ENCODE results near the gene WDFY4. TPM values are rescaled to one million over a fixed set of nuclear protein-coding genes. Genes with fewer than 3 reads are reported as not detected.

WDFY4 gene
- total and polyA plus RNA-seq, 9 of the 15 experiments (the other 6 are each of a cell fraction or from before 2014, with no cell fraction given): 0.01 to 0.02 (median 0.01) TPM; not detected in 6

DNA sequence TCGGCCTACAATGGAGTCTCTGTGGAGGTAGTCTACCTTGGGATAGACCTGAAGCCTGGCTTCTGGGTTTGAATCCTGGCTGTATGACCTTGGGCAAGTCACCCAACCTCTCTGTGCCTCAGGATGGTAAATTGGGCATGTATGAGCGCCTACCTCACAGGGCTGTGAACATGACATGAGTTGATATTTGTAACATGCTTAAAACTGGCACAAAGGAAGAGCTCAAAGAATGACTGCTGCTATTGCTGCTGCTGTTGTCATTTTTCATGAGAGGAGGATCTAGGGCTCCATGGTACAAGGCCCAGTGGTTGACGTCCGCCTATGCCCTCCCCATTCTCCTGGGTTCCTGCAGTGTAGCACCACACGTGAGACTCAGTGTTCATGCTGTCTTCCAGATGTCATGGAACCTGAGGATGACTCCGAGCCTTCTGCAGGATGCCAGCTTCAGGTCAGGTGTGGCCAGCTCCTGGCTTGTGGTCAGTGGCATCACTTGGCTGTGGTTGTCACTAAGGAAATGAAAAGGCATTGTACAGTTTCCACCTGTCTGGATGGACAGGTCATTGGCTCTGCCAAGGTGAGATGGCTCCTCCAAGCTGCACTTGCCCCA is 95.0 kb downstream of the WDFY4 start:
- Histone ChIP-seq H3K9me1 (ENCODE audit: control insufficient read depth, insufficient read depth, low read length) (no peaks in the 10 kb centered on the region), H3K79me2 (ENCODE audit: control insufficient read depth, insufficient read depth, low read length) (no peaks in the 10 kb centered on the region), H3K9me3 (replicated peaks; ENCODE audit: control insufficient read depth, insufficient read depth, low read depth, low read length) (no peaks in the 10 kb centered on the region), H2AFZ (ENCODE audit: low read depth, low read length) (no peak overlapping the region), H4K20me1 (replicated peaks; ENCODE audit: control insufficient read depth, insufficient read depth, low read length) (no peaks in the 10 kb centered on the region), H3K27ac (ENCODE audit: extremely low read depth, low read depth, low read length) (no peak overlapping the region), H3K4me2 (ENCODE audit: insufficient read depth, low read length) (no peak overlapping the region), H3K9ac (ENCODE audit: insufficient read depth in 1 of 2, low read depth in 2 of 2, low read length in 2 of 2) (no peak overlapping the region), H3K36me3 (ENCODE audit: control insufficient read depth, insufficient read depth, low read length) (no peaks in the 10 kb centered on the region), H3K4me3 (no peak overlapping the region), H3K27me3 (ENCODE audit: control insufficient read depth in 2 of 2, insufficient read depth in 2 of 2, low read length in 2 of 2) (peaks cover 0 to 21% of the 10 kb centered on the region in 2 experiments; a peak in 3 of 5 replicates), H3K4me1 (replicated peaks in 1 of 2; ENCODE audit: control insufficient read depth in 2 of 2, insufficient read depth in 2 of 2, low read length in 2 of 2) (peaks cover 0 to 8% of the 10 kb centered on the region in 2 experiments; a peak in 3 of 5 replicates)
- no TSS peak for BruUV-seq (replicated peaks)
- TF ChIP-seq EWSR1 (IDR thresholded peaks at IDR 0.05; ENCODE audit: borderline replicate concordance, low read depth, partially characterized antibody): no peak
- TF ChIP-seq TGIF2 (CRISPR knock-in tag; IDR thresholded peaks at IDR 0.05): no peak
- TF ChIP-seq, protein P1, sequence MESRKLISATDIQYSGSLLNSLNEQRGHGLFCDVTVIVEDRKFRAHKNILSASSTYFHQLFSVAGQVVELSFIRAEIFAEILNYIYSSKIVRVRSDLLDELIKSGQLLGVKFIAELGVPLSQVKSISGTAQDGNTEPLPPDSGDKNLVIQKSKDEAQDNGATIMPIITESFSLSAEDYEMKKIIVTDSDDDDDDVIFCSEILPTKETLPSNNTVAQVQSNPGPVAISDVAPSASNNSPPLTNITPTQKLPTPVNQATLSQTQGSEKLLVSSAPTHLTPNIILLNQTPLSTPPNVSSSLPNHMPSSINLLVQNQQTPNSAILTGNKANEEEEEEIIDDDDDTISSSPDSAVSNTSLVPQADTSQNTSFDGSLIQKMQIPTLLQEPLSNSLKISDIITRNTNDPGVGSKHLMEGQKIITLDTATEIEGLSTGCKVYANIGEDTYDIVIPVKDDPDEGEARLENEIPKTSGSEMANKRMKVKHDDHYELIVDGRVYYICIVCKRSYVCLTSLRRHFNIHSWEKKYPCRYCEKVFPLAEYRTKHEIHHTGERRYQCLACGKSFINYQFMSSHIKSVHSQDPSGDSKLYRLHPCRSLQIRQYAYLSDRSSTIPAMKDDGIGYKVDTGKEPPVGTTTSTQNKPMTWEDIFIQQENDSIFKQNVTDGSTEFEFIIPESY (CRISPR knock-in tag; IDR thresholded peaks at IDR 0.05): no peak
- TF ChIP-seq PHTF2 (CRISPR knock-in tag; IDR thresholded peaks at IDR 0.05): no peak
- no peak for TF ChIP-seq CHD2 (IDR thresholded peaks at IDR 0.05; ENCODE audit: low read depth, low read length)
- TF ChIP-seq ZNF212 (CRISPR knock-in tag; IDR thresholded peaks at IDR 0.05): no peak
- TF ChIP-seq, protein P2, sequence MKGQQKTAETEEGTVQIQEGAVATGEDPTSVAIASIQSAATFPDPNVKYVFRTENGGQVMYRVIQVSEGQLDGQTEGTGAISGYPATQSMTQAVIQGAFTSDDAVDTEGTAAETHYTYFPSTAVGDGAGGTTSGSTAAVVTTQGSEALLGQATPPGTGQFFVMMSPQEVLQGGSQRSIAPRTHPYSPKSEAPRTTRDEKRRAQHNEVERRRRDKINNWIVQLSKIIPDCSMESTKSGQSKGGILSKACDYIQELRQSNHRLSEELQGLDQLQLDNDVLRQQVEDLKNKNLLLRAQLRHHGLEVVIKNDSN (CRISPR knock-in tag; IDR thresholded peaks at IDR 0.05): no peak
- no peak for TF ChIP-seq ZNF121 (CRISPR knock-in tag; conservative IDR thresholded peaks at IDR 0.05)
- TF ChIP-seq ZNF41 (CRISPR knock-in tag; conservative IDR thresholded peaks at IDR 0.05): no peak
- TF ChIP-seq CBFB (CRISPR knock-in tag; IDR thresholded peaks at IDR 0.05): no peak
- no peak for TF ChIP-seq ZFPM2 (CRISPR knock-in tag; IDR thresholded peaks at IDR 0.05)
- TF ChIP-seq HNRNPLL (IDR thresholded peaks at IDR 0.05; ENCODE audit: low read depth, low read length, poor library complexity, severe bottlenecking): no peak
- CTCF ChIA-PET (ENCODE audit: low intra/inter-chr PET ratio): no interaction called here
- in situ Hi-C loops (cut with MboI) (no loop called here), intact Hi-C loops (cut with micrococcal nuclease) (no loop called here)
- POLR2A ChIA-PET: interaction anchor here (1.1 kb wide), 1 partner anchor 10 kb away, joined by 4 read pairs; no protein-coding TSS in a partner anchor
- no peak for DNase-seq (ENCODE audit: extremely low read depth in 1 of 4, low spot score in 3 of 4)
- no peak for ATAC-seq
- WGBS (ENCODE audit: insufficient coverage, low coverage, missing lambda C conversion rate): under 1% methylated on average over 6 of the region's 6 CpGs
- FAIRE-seq: no peak
